ENCODE data around the gene MRPS15.

DNA sequence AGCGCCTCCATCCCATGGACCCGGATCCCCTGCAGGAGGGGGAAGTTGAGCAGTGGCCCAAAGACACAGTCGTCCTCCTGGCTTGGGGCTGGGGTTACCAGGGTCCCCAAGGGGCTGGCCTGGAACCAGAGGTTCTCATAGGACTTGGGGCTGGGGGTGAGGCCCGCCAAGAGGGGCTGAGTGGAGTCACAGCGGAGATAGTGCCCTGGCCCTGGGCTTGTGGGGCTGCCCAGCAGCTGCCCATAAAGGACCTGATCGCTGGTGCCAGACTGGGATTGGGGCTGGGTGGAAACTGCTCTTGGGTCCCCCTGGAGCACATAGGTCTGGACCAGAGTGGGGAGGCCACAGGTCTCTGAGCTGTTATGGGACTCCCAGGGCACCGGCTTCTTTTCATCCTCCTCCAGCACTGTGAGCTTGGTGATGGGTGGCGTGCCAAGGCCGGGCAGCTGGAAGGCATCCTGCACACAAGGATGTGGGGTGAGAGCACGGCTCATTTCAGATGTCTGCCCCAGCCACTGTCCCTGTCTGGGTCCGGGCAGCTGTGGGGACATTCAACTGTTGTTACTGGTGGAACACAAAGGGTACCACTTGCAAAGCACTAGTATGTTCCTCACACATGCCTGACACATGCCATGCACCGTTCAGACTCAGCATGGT lies 2.3 kb upstream of the MRPS15 start:
- TF ChIP-seq, protein P1, sequence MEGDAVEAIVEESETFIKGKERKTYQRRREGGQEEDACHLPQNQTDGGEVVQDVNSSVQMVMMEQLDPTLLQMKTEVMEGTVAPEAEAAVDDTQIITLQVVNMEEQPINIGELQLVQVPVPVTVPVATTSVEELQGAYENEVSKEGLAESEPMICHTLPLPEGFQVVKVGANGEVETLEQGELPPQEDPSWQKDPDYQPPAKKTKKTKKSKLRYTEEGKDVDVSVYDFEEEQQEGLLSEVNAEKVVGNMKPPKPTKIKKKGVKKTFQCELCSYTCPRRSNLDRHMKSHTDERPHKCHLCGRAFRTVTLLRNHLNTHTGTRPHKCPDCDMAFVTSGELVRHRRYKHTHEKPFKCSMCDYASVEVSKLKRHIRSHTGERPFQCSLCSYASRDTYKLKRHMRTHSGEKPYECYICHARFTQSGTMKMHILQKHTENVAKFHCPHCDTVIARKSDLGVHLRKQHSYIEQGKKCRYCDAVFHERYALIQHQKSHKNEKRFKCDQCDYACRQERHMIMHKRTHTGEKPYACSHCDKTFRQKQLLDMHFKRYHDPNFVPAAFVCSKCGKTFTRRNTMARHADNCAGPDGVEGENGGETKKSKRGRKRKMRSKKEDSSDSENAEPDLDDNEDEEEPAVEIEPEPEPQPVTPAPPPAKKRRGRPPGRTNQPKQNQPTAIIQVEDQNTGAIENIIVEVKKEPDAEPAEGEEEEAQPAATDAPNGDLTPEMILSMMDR (conservative IDR thresholded peaks at IDR 0.05 in 1 of 2, IDR thresholded peaks at IDR 0.05 in 1 of 2; ENCODE audit: extremely low read depth in 1 of 2, insufficient read depth in 1 of 2, low read depth in 1 of 2, low read length in 2 of 2): no peak
- no peak for TF ChIP-seq EZH2 (IDR thresholded peaks at IDR 0.05; ENCODE audit: borderline replicate concordance, low read length)

Data from mammary epithelial cell (primary cell).